SH-SY5Y (cell line): ENCODE measurements around the gene LRRC27.

ENCODE experiments used
- GATA2 ChIP-seq: IDR thresholded peaks from 2 replicates; pipeline ENCODE4 v1.6.1; 2011; ENCODE audit warnings: mild to moderate bottlenecking, low read depth, low read length
- GATA3 ChIP-seq: IDR thresholded peaks from 2 replicates; pipeline ENCODE4 v1.6.1; 2011; ENCODE audit warnings: low read depth, mild to moderate bottlenecking, low read length, moderate library complexity

- TF ChIP-seq GATA3 (no peak), GATA2 (no peak)
Measured at GRCh38 chr10:132363921-132364593, 32.1 kb downstream of the LRRC27 start.
